ENCODE data around the gene MAPKAP1. TPM values are rescaled to one million over a fixed set of nuclear protein-coding genes. Genes with fewer than 3 reads are reported as not detected.
"Not testable (repeated sequence)": the region's sequence is repeated elsewhere in the genome, so short reads cannot be mapped to it uniquely, and the experiment has no call there.

Gene MAPKAP1
- total RNA-seq, 1 experiment from 2014 or later, result 55.5 TPM

GRCh38 chr9:125404733-125405132 lies 302.3 kb downstream of the MAPKAP1 start:
- intact Hi-C loops (cut with micrococcal nuclease; ENCODE audit: unreplicated experiment), result loop anchor here (5.0 kb wide), 2 partner anchors 228 to 823 kb away; no protein-coding TSS in a partner anchor
- Mint-ChIP-seq H3K4me1 (ENCODE audit: low read depth, unreplicated experiment) (peaks cover 21% of the 10 kb centered on the region), H3K9me3 (ENCODE audit: low read depth, unreplicated experiment) (peaks cover under 1% of the 10 kb centered on the region), H3K36me3 (ENCODE audit: insufficient read depth, unreplicated experiment) (peaks cover 14% of the 10 kb centered on the region), H3K27ac (ENCODE audit: unreplicated experiment) (no peak overlapping the region), H3K4me3 (ENCODE audit: low read depth, unreplicated experiment) (no peak overlapping the region), H3K27me3 (ENCODE audit: unreplicated experiment) (peaks cover 8% of the 10 kb centered on the region)
- no peak for DNase-seq
- BruUV-seq (replicated peaks), result no TSS peak
- CTCF ChIA-PET, result no interaction called here
- no peak for TF ChIP-seq CTCF (IDR thresholded peaks at IDR 0.05; ENCODE audit: unreplicated experiment)

GRCh38 chr9:125400725-125401716 lies 306.0 kb downstream of the MAPKAP1 start:
- Mint-ChIP-seq H3K4me3 (ENCODE audit: low read depth, unreplicated experiment) (no peak overlapping the region), H3K4me1 (ENCODE audit: low read depth, unreplicated experiment) (peaks cover 3% of the 10 kb centered on the region), H3K9me3 (ENCODE audit: low read depth, unreplicated experiment) (no peaks in the 10 kb centered on the region), H3K36me3 (ENCODE audit: insufficient read depth, unreplicated experiment) (no peaks in the 10 kb centered on the region), H3K27me3 (ENCODE audit: unreplicated experiment) (no peaks in the 10 kb centered on the region), H3K27ac (ENCODE audit: unreplicated experiment) (no peak overlapping the region)
- no TSS peak for BruUV-seq (replicated peaks)
- intact Hi-C loops (cut with micrococcal nuclease; ENCODE audit: unreplicated experiment), result no loop called here
- no peak for TF ChIP-seq CTCF (IDR thresholded peaks at IDR 0.05; ENCODE audit: unreplicated experiment)
- CTCF ChIA-PET, result no interaction called here
- no peak for DNase-seq

- BruUV-seq (replicated peaks); H3K27me3 Mint-ChIP-seq (ENCODE audit: unreplicated experiment); H3K4me1 Mint-ChIP-seq (ENCODE audit: low read depth, unreplicated experiment); CTCF ChIA-PET; H3K27ac Mint-ChIP-seq (ENCODE audit: unreplicated experiment); H3K4me3 Mint-ChIP-seq (ENCODE audit: low read depth, unreplicated experiment); H3K9me3 Mint-ChIP-seq (ENCODE audit: low read depth, unreplicated experiment); intact Hi-C loops (cut with micrococcal nuclease; ENCODE audit: unreplicated experiment); DNase-seq; H3K36me3 Mint-ChIP-seq (ENCODE audit: insufficient read depth, unreplicated experiment): not testable (repeated sequence)
Observed at GRCh38 chr9:125400232-125400631, 306.8 kb downstream of the MAPKAP1 start.

GRCh38 chr9:125399666-125400065 lies 307.3 kb downstream of the MAPKAP1 start:
- H3K27me3 Mint-ChIP-seq (ENCODE audit: unreplicated experiment), result no peaks in the 10 kb centered on the region
- no peaks in the 10 kb centered on the region for H3K36me3 Mint-ChIP-seq (ENCODE audit: insufficient read depth, unreplicated experiment)
- no peak for DNase-seq
- no peak overlapping the region for H3K4me3 Mint-ChIP-seq (ENCODE audit: low read depth, unreplicated experiment)
- TF ChIP-seq CTCF (IDR thresholded peaks at IDR 0.05; ENCODE audit: unreplicated experiment), result no peak
- no peak overlapping the region for H3K27ac Mint-ChIP-seq (ENCODE audit: unreplicated experiment)
- BruUV-seq (replicated peaks), result no TSS peak
- intact Hi-C loops (cut with micrococcal nuclease; ENCODE audit: unreplicated experiment), result no loop called here
- CTCF ChIA-PET, result no interaction called here
- no peaks in the 10 kb centered on the region for H3K4me1 Mint-ChIP-seq (ENCODE audit: low read depth, unreplicated experiment)
- no peaks in the 10 kb centered on the region for H3K9me3 Mint-ChIP-seq (ENCODE audit: low read depth, unreplicated experiment)

- CTCF ChIA-PET, result interaction anchor here (0.8 kb wide), 1 partner anchor 9 kb away, joined by 3 read pairs; no protein-coding TSS in a partner anchor
- TF ChIP-seq CTCF (IDR thresholded peaks at IDR 0.05; ENCODE audit: unreplicated experiment), result no peak
- intact Hi-C loops (cut with micrococcal nuclease; ENCODE audit: unreplicated experiment), result no loop called here
Observed at GRCh38 chr9:125399165-125399564, 307.8 kb downstream of the MAPKAP1 start.

More at GRCh38 chr9:125399165-125399564, 307.8 kb downstream of the MAPKAP1 start:
- DNase-seq, result no peak
- Mint-ChIP-seq H3K9me3 (ENCODE audit: low read depth, unreplicated experiment) (no peaks in the 10 kb centered on the region), H3K27ac (ENCODE audit: unreplicated experiment) (no peak overlapping the region), H3K4me3 (ENCODE audit: low read depth, unreplicated experiment) (no peak overlapping the region), H3K27me3 (ENCODE audit: unreplicated experiment) (no peaks in the 10 kb centered on the region), H3K36me3 (ENCODE audit: insufficient read depth, unreplicated experiment) (no peaks in the 10 kb centered on the region), H3K4me1 (ENCODE audit: low read depth, unreplicated experiment) (no peaks in the 10 kb centered on the region)
- BruUV-seq (replicated peaks), result no TSS peak

Measured in Calu3 (cell line).